A549 (cell line): ENCODE measurements around the gene MKRN1. TPM values are rescaled to one million over a fixed set of nuclear protein-coding genes. Genes with fewer than 3 reads are reported as not detected.
A peak's percentile ranks its signal among the peaks of the same experiment; 100 is the strongest.
"Not testable (repeated sequence)": the region's sequence is repeated elsewhere in the genome, so short reads cannot be mapped to it uniquely, and the experiment has no call there.

Source experiments
- ATAC-seq, 2 experiments: fragments of 200-7000 bp in 1 of 2; fragments of >200 bp in 1 of 2; cut with Nextera tagmentation in 1 of 2; cut with Tn5 transposase in 1 of 2; 3 replicates each; pipeline versions ENCODE4 v1.8.0 to v1.9.1; 2018 to 2020; ENCODE audit warnings: mild to moderate bottlenecking in 1 of 2, moderate library complexity in 1 of 2
- CTCF ChIA-PET: fragments of 300-600 bp; sonication (Branson Sonifier 250); formaldehyde crosslinking; extraction: SDS; loops from one replicate; lab custom pipeline; 2021; ENCODE audit warnings: antibody characterized with exemption, inconsistent platforms; lab: Yijun Ruan, JAX
- POLR2A ChIA-PET: fragments of 350-600 bp; formaldehyde crosslinking; extraction: SDS; loops from one replicate; lab custom pipeline; 2021; ENCODE audit warnings: antibody characterized with exemption, inconsistent platforms; lab: Yijun Ruan, JAX
- DNase-seq, 2 experiments: peaks; one replicate each; pipeline versions ENCODE4 v3.0.0 to v3.0.0-alpha.2; 2011 to 2016; ENCODE audit warnings: low read depth in 1 of 2, low spot score in 1 of 2
- FAIRE-seq: peaks from 2 replicates; lab custom pipeline; 2011; peaks lifted over from hg19 to GRCh38; lab: Jason Lieb, UNC
- H3K27ac ChIP-seq, 2 experiments: fragments of >200 bp; sonication (Bioruptor Twin); formaldehyde crosslinking; 3 replicates each; pipeline ENCODE4 v1.5.1; 2016 to 2017
- H3K4me1 ChIP-seq: fragments of >200 bp; sonication (Bioruptor Twin); formaldehyde crosslinking; 3 replicates; pipeline ENCODE4 v1.6.1; 2016
- H3K4me2 ChIP-seq: fragments of >200 bp; sonication (Bioruptor Twin); formaldehyde crosslinking; 3 replicates; pipeline ENCODE4 v1.6.1; 2016
- H3K4me3 ChIP-seq: fragments of >200 bp; sonication (Bioruptor Twin); formaldehyde crosslinking; 3 replicates; pipeline ENCODE4 v1.5.1; 2016
- H3K9me3 ChIP-seq: fragments of >200 bp; sonication (Bioruptor Twin); formaldehyde crosslinking; 3 replicates; pipeline ENCODE4 v1.6.1; 2016
- CBX2 ChIP-seq: fragments of 200-600 bp; sonication (generic); IDR thresholded peaks from 2 replicates; pipeline ENCODE4 v1.6.1; 2016; ENCODE audit warnings: low read depth, mild to moderate bottlenecking, borderline replicate concordance
- CEBPB ChIP-seq, 2 experiments: fragments of >200 bp in 1 of 2; sonication (Bioruptor Twin) in 1 of 2; formaldehyde crosslinking in 1 of 2; IDR thresholded peaks; 2 replicates each; pipeline ENCODE4 v1.6.1; 2012 to 2016
- CHD2 ChIP-seq: fragments of 150-350 bp; IDR thresholded peaks from 2 replicates; pipeline ENCODE4 v1.6.1; 2014; ENCODE audit warnings: low read length; ENCODE audit not compliant: partially characterized antibody
- EP300 ChIP-seq, 2 experiments: fragments of >200 bp; sonication (Bioruptor Twin); formaldehyde crosslinking; IDR thresholded peaks; 2 replicates in 1 of 2; 3 replicates in 1 of 2; pipeline ENCODE4 v1.6.1; 2016 to 2017
- GATA3 ChIP-seq: IDR thresholded peaks from 2 replicates; pipeline ENCODE4 v1.6.1; 2012; ENCODE audit warnings: borderline replicate concordance
- HOXB5 ChIP-seq: fragments of 250-450 bp; sonication (Bioruptor Pico); IDR thresholded peaks from 2 replicates; pipeline ENCODE4 v1.5.0; 2020; ENCODE audit warnings: mild to moderate bottlenecking, moderate library complexity
- JUN ChIP-seq, 2 experiments: fragments of >200 bp; sonication (Bioruptor Twin); formaldehyde crosslinking; IDR thresholded peaks; 2 replicates in 1 of 2; 3 replicates in 1 of 2; pipeline ENCODE4 v1.6.1; 2016 to 2017
- KDM1A ChIP-seq: fragments of 200-600 bp; sonication (generic); IDR thresholded peaks from 2 replicates; pipeline ENCODE4 v1.6.1; 2016; ENCODE audit warnings: low read depth, mild to moderate bottlenecking
- NPAS2 ChIP-seq: fragments of 250-450 bp; sonication (Bioruptor Pico); IDR thresholded peaks from 2 replicates; pipeline ENCODE4 v1.8.0; 2022; ENCODE audit warnings: mild to moderate bottlenecking, moderate library complexity, borderline replicate concordance
- POLR2A ChIP-seq: IDR thresholded peaks from 2 replicates; pipeline ENCODE4 v1.6.1; 2012; ENCODE audit warnings: mild to moderate bottlenecking, low read length
- POLR2AphosphoS2 ChIP-seq: conservative IDR thresholded peaks from 2 replicates; pipeline ENCODE4 v1.6.1; 2012; ENCODE audit warnings: low read length, improper control_type of control experiment, inconsistent platforms
- TP53 ChIP-seq: fragments of 250-450 bp; sonication (Bioruptor Pico); IDR thresholded peaks from 2 replicates; pipeline ENCODE4 v1.5.0; 2021; ENCODE audit warnings: mild to moderate bottlenecking, moderate library complexity
- ZNF302 ChIP-seq: fragments of 250-450 bp; sonication (Bioruptor Pico); IDR thresholded peaks from 2 replicates; pipeline ENCODE4 v1.9.0; 2021; ENCODE audit warnings: inconsistent platforms, mild to moderate bottlenecking, moderate library complexity
- WGBS: methylation state at CpG from one replicate; pipeline ENCODE4 v1.1.6; 2017; ENCODE audit errors: missing lambda C conversion rate; 5-methylcytosine and 5-hydroxymethylcytosine counted together
- polyA plus RNA-seq, 4 experiments: library from polyadenylated mRNA; depleted of rRNA in 3 of 4; stranded (reverse); fragments of >200 nt; fragmentation: RNase III in 1 of 4; extraction: RNeasy Plus Mini Kit Qiagen cat#74134 plus additional on column Dnase treatment in 1 of 4; gene quantifications; 2 replicates in 3 of 4; 3 replicates in 1 of 4; pipeline ENCODE4 v1.2.3, GENCODE V29; 2011 to 2017
- TF ChIP-seq, protein P1 (sequence below): fragments of >200 bp; sonication (Bioruptor Twin); formaldehyde crosslinking; IDR thresholded peaks from 2 replicates; pipeline ENCODE4 v1.6.1; 2016
- TF ChIP-seq, protein P2 (sequence below): fragments of >200 bp; sonication (Bioruptor Twin); formaldehyde crosslinking; IDR thresholded peaks from 3 replicates; pipeline ENCODE4 v1.6.1; 2016
- TF ChIP-seq, protein P3 (sequence below): IDR thresholded peaks from 2 replicates; pipeline ENCODE4 v1.6.1; 2012

MKRN1 gene
- polyA plus RNA-seq, 2 of the 4 experiments (the other 2 are of a cell fraction) = 53.2 to 68.8 TPM

DNA sequence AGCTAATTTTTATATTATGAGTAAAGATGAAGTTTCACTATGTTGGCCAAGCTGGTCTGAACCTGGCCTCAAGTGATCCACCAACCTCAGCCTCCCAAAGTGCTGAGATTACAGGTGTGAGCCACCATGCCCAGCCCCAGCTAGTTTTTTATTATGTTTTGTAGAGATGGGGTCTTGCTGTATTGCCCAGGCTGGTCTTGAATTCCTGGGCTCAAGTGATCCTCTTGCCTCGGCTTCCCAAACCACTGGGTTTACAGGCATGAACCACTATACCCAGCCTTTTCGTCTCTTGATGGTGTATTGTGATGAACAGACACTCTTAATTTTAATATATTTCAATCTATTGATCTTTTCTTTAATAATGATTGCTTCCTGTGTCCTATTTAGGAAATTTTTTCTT, 57.8 kb downstream of the MKRN1 start:
- no peaks in the 10 kb centered on the region for H3K4me1 ChIP-seq
- 56% methylated on average over 2 of the region's 2 CpGs for WGBS
- H3K4me2 ChIP-seq = no peak overlapping the region
- no peak for FAIRE-seq
- no peak for ATAC-seq
- H3K27ac ChIP-seq = no peak overlapping the region
- no peaks in the 10 kb centered on the region for H3K9me3 ChIP-seq
- DNase-seq = no peak
- ChIA-PET POLR2A (no interaction called here), CTCF (interaction anchor here (1.3 to 1.5 kb wide), 2 partner anchors 23 to 29 kb away, joined by 3 read pairs; no protein-coding TSS in a partner anchor)
- TF ChIP-seq CEBPB (IDR thresholded peaks at IDR 0.05) (no peak), POLR2A (no peak)
- H3K4me3 ChIP-seq = no peak overlapping the region

DNA sequence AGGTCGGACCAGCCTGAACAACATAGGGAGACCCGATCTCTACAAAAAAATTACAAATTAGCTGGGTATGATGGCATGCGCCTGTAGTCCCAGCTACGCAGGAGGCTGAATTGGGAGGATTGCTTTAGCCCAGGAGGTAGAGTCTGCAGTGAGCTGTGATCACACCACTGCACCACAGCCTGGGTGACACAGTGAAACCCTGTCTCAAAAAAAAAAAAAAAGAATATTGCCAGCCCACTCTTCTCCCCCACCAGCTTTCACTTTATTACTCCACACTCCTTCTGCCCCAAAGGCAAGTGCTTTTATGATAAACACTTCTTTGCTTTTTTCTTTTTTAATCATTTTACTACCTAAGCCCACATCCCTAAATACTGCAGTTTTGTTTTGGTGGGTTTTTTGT, 60.7 kb downstream of the MKRN1 start:
- WGBS = 71% methylated on average over 4 of the region's 4 CpGs
- TF ChIP-seq NPAS2 (CRISPR knock-in tag) (no peak), KDM1A (no peak), HOXB5 (CRISPR knock-in tag) (no peak), POLR2A (no peak), EP300 (IDR thresholded peaks at IDR 0.05) (no peak), ZNF302 (CRISPR knock-in tag) (no peak), POLR2AphosphoS2 (no peak), CBX2 (no peak), GATA3 (no peak)
- TF ChIP-seq, protein P1, sequence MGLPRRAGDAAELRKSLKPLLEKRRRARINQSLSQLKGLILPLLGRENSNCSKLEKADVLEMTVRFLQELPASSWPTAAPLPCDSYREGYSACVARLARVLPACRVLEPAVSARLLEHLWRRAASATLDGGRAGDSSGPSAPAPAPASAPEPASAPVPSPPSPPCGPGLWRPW = no peak
- ChIA-PET CTCF (interaction anchor here (0.6 to 1.9 kb wide), 3 partner anchors 22 to 364 kb away, joined by 3 to 6 read pairs (median 3); no protein-coding TSS in a partner anchor), POLR2A (no interaction called here)
- no peak for FAIRE-seq
- DNase-seq = no peak
- H3K4me2 ChIP-seq = no peak overlapping the region
- no peaks in the 10 kb centered on the region for H3K9me3 ChIP-seq
- no peak overlapping the region for H3K27ac ChIP-seq
- no peak for ATAC-seq
- H3K4me3 ChIP-seq = no peak overlapping the region
- no peaks in the 10 kb centered on the region for H3K4me1 ChIP-seq

DNA sequence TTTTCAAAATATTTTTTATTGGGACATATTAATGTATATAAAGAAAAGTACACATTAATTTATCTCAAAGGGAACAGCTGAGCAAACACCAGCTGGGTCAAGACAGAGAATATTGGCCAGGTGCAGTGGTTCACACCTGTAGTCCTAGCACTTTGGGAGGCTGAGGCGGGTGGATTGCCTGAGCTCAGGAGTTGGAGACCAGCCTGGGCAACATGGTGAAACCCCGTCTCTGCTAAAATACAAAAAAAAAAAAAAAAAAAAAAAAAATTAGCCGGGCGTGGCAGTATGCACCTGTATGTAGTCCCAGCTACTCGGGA, 61.2 kb downstream of the MKRN1 start:
- H3K27ac ChIP-seq, H3K4me2 ChIP-seq, DNase-seq, H3K4me1 ChIP-seq, ATAC-seq, H3K9me3 ChIP-seq, H3K4me3 ChIP-seq, FAIRE-seq: not testable (repeated sequence)
- ChIA-PET CTCF (interaction anchor here (1.9 kb wide), 1 partner anchor 22 kb away, joined by 6 read pairs; no protein-coding TSS in a partner anchor), POLR2A (interaction anchor here (1.0 kb wide), 1 partner anchor 20 kb away, joined by 3 read pairs; the partner anchor contains the start of gene SLC37A3)
- WGBS = 75% methylated on average over 5 of the region's 5 CpGs

DNA sequence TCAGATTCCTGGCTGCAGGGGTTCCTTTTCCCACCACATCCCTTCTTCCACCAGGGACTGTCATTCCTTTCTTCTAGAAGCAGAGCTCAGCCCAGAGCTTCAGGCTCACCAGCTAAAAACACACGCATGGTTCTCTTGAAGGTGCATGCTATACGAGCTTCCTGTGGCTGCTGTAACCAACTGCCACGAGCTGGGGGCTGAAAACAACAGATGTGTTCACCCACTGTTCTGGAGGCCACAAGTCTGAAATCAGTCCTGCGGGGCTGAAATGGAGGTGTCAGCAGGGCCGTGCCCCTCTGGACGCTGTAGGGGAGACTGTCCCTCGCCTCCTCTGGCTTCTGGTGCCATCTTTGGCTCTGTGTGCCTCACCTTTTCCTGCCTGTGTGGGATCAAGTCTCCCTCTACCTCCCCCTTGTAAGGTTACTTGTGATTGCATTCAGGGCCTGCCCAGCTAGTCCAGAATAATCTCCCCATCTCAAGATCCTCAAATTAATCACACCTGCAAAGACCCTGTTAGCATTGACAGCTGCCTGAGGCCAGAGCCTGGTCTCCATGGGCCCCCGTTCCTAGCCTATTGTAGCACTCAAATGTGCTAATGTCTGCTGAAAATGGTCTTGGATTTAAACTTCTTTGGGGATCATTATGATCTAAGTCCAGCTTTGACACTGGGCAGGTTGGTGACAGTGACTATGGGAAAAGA, 61.7 kb downstream of the MKRN1 start:
- ChIA-PET CTCF (interaction anchor here (1.9 kb wide), 1 partner anchor 23 kb away, joined by 6 read pairs; no protein-coding TSS in a partner anchor), POLR2A (interaction anchor here (1.0 kb wide), 1 partner anchor 20 kb away, joined by 3 read pairs; the partner anchor contains the start of gene SLC37A3)
- H3K4me3 ChIP-seq = no peak overlapping the region
- ATAC-seq (peak; percentile 27 to 57; a peak in 5 of 6 replicates), FAIRE-seq (no peak), DNase-seq (no peak)
- H3K4me1 ChIP-seq = no peaks in the 10 kb centered on the region
- no peak overlapping the region for H3K27ac ChIP-seq
- no peak overlapping the region for H3K4me2 ChIP-seq
- WGBS = 68% methylated on average over 8 of the region's 8 CpGs
- TF ChIP-seq, protein P2, sequence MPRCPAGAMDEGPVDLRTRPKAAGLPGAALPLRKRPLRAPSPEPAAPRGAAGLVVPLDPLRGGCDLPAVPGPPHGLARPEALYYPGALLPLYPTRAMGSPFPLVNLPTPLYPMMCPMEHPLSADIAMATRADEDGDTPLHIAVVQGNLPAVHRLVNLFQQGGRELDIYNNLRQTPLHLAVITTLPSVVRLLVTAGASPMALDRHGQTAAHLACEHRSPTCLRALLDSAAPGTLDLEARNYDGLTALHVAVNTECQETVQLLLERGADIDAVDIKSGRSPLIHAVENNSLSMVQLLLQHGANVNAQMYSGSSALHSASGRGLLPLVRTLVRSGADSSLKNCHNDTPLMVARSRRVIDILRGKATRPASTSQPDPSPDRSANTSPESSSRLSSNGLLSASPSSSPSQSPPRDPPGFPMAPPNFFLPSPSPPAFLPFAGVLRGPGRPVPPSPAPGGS = no peak
- TF ChIP-seq POLR2AphosphoS2 (no peak), JUN (IDR thresholded peaks at IDR 0.05) (no peak), TP53 (CRISPR knock-in tag) (no peak), CHD2 (no peak)
- TF ChIP-seq, protein P3, sequence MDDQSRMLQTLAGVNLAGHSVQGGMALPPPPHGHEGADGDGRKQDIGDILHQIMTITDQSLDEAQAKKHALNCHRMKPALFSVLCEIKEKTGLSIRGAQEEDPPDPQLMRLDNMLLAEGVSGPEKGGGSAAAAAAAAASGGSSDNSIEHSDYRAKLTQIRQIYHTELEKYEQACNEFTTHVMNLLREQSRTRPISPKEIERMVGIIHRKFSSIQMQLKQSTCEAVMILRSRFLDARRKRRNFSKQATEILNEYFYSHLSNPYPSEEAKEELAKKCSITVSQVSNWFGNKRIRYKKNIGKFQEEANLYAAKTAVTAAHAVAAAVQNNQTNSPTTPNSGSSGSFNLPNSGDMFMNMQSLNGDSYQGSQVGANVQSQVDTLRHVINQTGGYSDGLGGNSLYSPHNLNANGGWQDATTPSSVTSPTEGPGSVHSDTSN = no peak
- peaks cover 4% of the 10 kb centered on the region; the same call in 1 of the 3 replicates for H3K9me3 ChIP-seq
